HG03025 (cell line): ENCODE data around the gene GABPA.

Experiments
- ATAC-seq: cut with Tn5 transposase; IDR thresholded peaks from one replicate; pipeline ENCODE4 v1.9.1; 2021; ENCODE audit warnings: mild to moderate bottlenecking, moderate library complexity; ENCODE audit not compliant: unreplicated experiment, low FRiP score

Gene GABPA

GRCh38 chr21:25801217-25802014 lies 66.6 kb downstream of the GABPA start:
- peak; percentile 96 for ATAC-seq

DNA sequence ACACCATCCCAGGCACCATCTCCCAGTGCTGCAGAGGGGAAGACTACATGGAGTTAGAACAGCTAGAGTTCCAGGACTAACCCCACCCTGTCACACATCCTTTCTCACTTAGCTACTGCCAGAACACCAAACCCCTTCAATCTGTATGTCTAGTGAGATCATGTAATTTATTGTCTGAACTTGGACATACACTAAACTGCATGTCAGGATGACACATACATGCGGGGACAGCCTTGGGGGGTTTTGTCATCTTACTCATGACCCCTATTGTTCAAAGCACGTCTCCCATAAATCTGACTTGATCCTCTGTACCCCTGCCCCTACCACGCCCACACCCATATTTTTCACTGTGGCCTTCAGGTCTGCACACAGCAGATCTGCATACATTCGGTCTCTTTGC lies 71.3 kb downstream of the GABPA start:
- ATAC-seq, result no peak

GRCh38 chr21:25807191-25807590 lies 72.4 kb downstream of the GABPA start:
- ATAC-seq, result no peak

GRCh38 chr21:25809013-25809412 lies 74.2 kb downstream of the GABPA start:
- ATAC-seq, result no peak

DNA sequence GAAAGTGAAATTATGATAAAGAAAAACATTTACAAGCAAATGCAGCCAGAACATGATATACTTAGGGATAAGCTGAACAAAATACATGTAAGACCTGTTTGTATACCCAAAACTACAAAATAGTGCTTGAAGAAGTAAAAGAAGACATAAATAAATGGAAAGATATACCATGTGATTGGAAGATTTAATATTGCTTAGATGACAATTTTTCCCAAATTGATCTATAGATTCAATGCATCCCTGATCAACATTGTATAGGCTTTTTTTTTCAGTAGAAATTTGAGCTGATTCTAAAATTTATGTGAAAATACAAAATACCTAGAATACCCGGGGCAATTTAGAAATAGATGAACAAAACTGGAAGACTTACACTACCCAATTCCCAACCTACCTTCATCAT lies 76.4 kb downstream of the GABPA start:
- no peak for ATAC-seq

DNA sequence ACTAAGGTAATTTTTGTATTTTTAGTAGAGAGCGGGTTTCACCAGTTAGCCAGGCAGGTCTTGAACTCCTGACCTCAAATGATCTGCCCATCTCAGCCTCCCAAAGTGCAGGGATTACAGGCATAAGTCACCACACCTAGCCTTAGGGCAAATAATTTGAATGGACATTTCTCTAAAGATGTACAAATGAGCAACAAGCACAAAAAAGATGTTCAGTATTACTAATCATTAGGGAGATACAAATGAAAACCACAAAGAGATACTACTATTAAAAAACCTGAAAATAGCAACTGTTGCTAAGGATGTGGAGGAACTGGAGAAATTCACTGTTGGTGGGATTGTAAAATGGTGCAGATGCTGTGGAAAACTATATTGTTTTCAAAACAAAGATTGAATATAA lies 79.1 kb downstream of the GABPA start:
- ATAC-seq, result no peak

DNA sequence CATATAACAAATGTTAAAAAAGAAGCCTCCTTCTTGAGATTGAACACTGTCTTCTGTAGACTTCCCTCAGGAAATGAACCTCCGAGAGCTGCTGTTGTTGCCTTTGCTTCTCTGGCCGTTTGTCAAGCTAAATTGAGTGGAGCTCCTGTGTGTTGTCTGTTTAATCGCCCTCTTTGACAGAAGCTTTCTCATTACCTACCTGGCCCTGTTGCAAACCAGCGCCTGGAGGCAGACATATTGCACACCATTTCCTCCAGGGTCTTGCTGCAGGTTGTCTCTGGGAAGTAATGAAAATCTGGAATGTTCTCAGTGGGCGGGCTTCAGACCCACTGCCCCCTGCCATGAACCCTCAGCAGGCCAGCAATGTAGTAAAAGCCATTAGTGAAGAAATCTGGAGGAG lies 83.3 kb downstream of the GABPA start:
- no peak for ATAC-seq

- ATAC-seq, result no peak
Measured at GRCh38 chr21:25818551-25818950, 83.8 kb downstream of the GABPA start.
